GM12865 (cell line): Measurements from ENCODE around the gene RARRES2.

Source experiments
- DNase-seq: peaks from one replicate; pipeline ENCODE4 v3.0.0; 2010; ENCODE audit warnings: low read depth
- H3K4me3 ChIP-seq: 2 replicates; pipeline ENCODE4 v1.5.1; 2011; ENCODE audit warnings: mild to moderate bottlenecking, low read depth, low read length, control low read depth
- CTCF ChIP-seq: IDR thresholded peaks from 2 replicates; pipeline ENCODE4 v1.5.1; 2011; ENCODE audit warnings: low read length, control low read depth, low read depth, inconsistent platforms; ENCODE audit not compliant: insufficient read depth; ENCODE audit errors: missing control alignments

The RARRES2 gene

GRCh38 chr7:150337179-150337578 lies 4.2 kb downstream of the RARRES2 start:
- no peak for TF ChIP-seq CTCF
- DNase-seq = no peak

GRCh38 chr7:150336746-150337145 lies 4.7 kb downstream of the RARRES2 start:
- TF ChIP-seq CTCF = no peak
- H3K4me3 ChIP-seq = no peak overlapping the region
- no peak for DNase-seq

More at GRCh38 chr7:150337179-150337578, 4.2 kb downstream of the RARRES2 start:
- no peak overlapping the region for H3K4me3 ChIP-seq

- DNase-seq = no peak
- TF ChIP-seq CTCF = no peak
- no peak overlapping the region for H3K4me3 ChIP-seq
These were observed 5.7 kb downstream of the RARRES2 start for GRCh38 chr7:150335774-150336112.

GRCh38 chr7:150335108-150335773 lies 6.2 kb downstream of the RARRES2 start:
- H3K4me3 ChIP-seq = no peak overlapping the region

GRCh38 chr7:150334108-150334507 lies 7.3 kb downstream of the RARRES2 start:
- no peak for DNase-seq
- TF ChIP-seq CTCF = no peak
- H3K4me3 ChIP-seq = no peak overlapping the region

More at GRCh38 chr7:150335108-150335773, 6.2 kb downstream of the RARRES2 start:
- TF ChIP-seq CTCF = no peak
- no peak for DNase-seq

GRCh38 chr7:150333659-150334058 lies 7.8 kb downstream of the RARRES2 start:
- no peak for TF ChIP-seq CTCF
- H3K4me3 ChIP-seq = no peak overlapping the region
- no peak for DNase-seq
